Kidney (tissue), 14 donors: ENCODE data around the gene SCAI. TPM values are rescaled to one million over a fixed set of nuclear protein-coding genes. Genes with fewer than 3 reads are reported as not detected.

Experiments
- DNase-seq, 5 donors: peaks; one replicate each; pipeline ENCODE4 v3.0.0-alpha.2; 2013 to 2020
- FAIRE-seq: peaks from 2 replicates; lab custom pipeline; 2012; peaks lifted over from hg19 to GRCh38; lab: Jason Lieb, UNC
- H3K27ac ChIP-seq, 2 donors: one replicate each; pipeline ENCODE4 v1.7.0; 2013; ENCODE audit warnings: low read depth in 2 of 2, low read length in 2 of 2, inconsistent platforms in 1 of 2
- H3K27me3 ChIP-seq: one replicate; pipeline ENCODE4 v1.7.1; 2013; ENCODE audit warnings: low read length, inconsistent platforms; ENCODE audit not compliant: control insufficient read depth, insufficient read depth
- H3K36me3 ChIP-seq, 3 donors: one replicate each; pipeline versions ENCODE4 v1.7.0 to v1.7.1; 2013; ENCODE audit warnings: low read length in 3 of 3, control low read depth in 1 of 3, inconsistent platforms in 1 of 3; ENCODE audit not compliant: insufficient read depth in 3 of 3, control insufficient read depth in 2 of 3
- H3K4me1 ChIP-seq, 3 donors: one replicate each; pipeline versions ENCODE4 v1.7.0 to v1.7.1; 2013; ENCODE audit warnings: low read length in 3 of 3, inconsistent platforms in 1 of 3, low read depth in 1 of 3; ENCODE audit not compliant: control insufficient read depth in 2 of 3, insufficient read depth in 2 of 3
- H3K4me3 ChIP-seq, 3 donors: one replicate each; pipeline versions ENCODE4 v1.7.0 to v1.8.1; 2013; ENCODE audit warnings: low read length in 3 of 3, control low read depth in 1 of 3, inconsistent platforms in 1 of 3
- H3K9ac ChIP-seq, 3 donors: one replicate each; pipeline versions ENCODE4 v1.7.0 to v1.7.1; 2013; ENCODE audit warnings: low read length in 3 of 3, control low read depth in 1 of 3, inconsistent platforms in 1 of 3
- H3K9me3 ChIP-seq, 3 donors: one replicate each; pipeline versions ENCODE4 v1.7.0 to v1.7.1; 2013; ENCODE audit warnings: low read length in 3 of 3, control low read depth in 1 of 3, inconsistent platforms in 1 of 3; ENCODE audit not compliant: control insufficient read depth in 2 of 3, insufficient read depth in 1 of 3
- intact Hi-C: fragments of 100-400 bp; cut with DNase I; formaldehyde crosslinking; loops from one replicate; pipeline ENCODE4 v1.11.1; 2022
- polyA plus RNA-seq: library from polyadenylated mRNA; stranded (reverse); fragments of 350-450 nt; fragmentation: Illumina TruSeq; extraction: RNeasy Lipid Tissue Mini Kit (QIAGEN cat#74804); gene quantifications from one replicate; pipeline ENCODE4 v1.2.3, GENCODE V29; 2014; ENCODE audit warnings: low read depth, low replicate concordance; ENCODE audit not compliant: insufficient read depth
- total RNA-seq: library from RNA; stranded (reverse); fragmentation: NEBNext Ultra II Directional; extraction: Animal tissue kit (Norgen Biotek cat#: 25700); gene quantifications from one replicate; pipeline ENCODE4 v1.2.1, GENCODE V29; 2021
- TF ChIP-seq, protein P1 (sequence below): IDR thresholded peaks from 3 replicates; pipeline ENCODE4 v1.5.1; 2012; ENCODE audit warnings: mild to moderate bottlenecking, moderate library complexity, borderline replicate concordance; ENCODE audit not compliant: insufficient read depth; ENCODE audit errors: extremely low read depth
- donor health status: control.
- donor health status: control.
- donor health status: control.
- donor health status: control.
- donor health status: control.
- donor health status: DM: yes; HTN: yes; CAD: no.
- donor health status: Normal renal cell carcinoma (clear cell type).

Gene SCAI
- total and polyA plus RNA-seq, 2 donors from 2014 or later, result 1.4 to 6.9 TPM

DNA sequence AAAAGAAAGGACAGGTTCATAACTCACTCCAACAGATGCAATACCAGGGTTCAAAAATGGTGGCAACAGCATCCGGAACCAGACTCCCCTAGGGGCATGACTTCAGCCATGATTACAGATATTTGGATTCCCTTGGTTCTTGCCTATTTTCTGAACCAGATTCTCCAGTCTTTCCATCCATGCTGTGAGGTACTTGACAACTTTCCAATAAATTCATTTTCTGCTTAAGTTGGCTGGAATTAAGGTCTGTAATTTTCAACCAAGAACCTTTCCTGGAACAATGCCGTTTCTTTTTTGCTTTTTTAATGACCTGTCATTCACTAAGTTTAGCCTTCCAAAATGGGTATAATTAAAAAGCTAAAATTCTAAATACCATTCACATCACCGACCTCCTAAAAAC lies 52.2 kb downstream of the SCAI start:
- H3K4me1 ChIP-seq, result no peaks in the 10 kb centered on the region
- DNase-seq (no peak), FAIRE-seq (no peak)
- intact Hi-C loops, result no loop called here
- no peaks in the 10 kb centered on the region for H3K36me3 ChIP-seq
- H3K4me3 ChIP-seq, result no peak overlapping the region
- H3K9me3 ChIP-seq, result no peaks in the 10 kb centered on the region
- H3K27ac ChIP-seq, result no peak overlapping the region
- no peaks in the 10 kb centered on the region for H3K27me3 ChIP-seq
- no peak overlapping the region for H3K9ac ChIP-seq
- TF ChIP-seq, protein P1, sequence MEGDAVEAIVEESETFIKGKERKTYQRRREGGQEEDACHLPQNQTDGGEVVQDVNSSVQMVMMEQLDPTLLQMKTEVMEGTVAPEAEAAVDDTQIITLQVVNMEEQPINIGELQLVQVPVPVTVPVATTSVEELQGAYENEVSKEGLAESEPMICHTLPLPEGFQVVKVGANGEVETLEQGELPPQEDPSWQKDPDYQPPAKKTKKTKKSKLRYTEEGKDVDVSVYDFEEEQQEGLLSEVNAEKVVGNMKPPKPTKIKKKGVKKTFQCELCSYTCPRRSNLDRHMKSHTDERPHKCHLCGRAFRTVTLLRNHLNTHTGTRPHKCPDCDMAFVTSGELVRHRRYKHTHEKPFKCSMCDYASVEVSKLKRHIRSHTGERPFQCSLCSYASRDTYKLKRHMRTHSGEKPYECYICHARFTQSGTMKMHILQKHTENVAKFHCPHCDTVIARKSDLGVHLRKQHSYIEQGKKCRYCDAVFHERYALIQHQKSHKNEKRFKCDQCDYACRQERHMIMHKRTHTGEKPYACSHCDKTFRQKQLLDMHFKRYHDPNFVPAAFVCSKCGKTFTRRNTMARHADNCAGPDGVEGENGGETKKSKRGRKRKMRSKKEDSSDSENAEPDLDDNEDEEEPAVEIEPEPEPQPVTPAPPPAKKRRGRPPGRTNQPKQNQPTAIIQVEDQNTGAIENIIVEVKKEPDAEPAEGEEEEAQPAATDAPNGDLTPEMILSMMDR, result no peak

DNA sequence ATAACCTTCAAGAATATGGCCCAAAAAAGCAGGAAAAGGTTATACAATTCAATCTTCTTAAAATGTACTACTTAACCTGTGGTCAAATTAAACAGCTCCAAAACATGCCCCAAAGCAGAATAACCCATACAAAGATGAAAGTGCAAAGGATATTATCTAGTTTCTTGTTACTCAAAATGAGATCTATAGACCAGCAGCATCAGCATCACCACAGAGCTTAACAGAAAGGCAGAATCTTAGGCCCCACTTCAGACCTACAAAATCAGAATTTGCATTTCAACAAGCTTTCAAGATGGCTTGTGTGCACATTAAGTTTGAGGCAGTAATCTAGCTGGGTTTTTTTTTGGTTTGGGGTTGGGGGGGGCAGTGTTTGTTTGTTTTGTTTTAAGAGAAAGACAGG lies 54.0 kb downstream of the SCAI start:
- H3K4me1 ChIP-seq, result no peaks in the 10 kb centered on the region

DNA sequence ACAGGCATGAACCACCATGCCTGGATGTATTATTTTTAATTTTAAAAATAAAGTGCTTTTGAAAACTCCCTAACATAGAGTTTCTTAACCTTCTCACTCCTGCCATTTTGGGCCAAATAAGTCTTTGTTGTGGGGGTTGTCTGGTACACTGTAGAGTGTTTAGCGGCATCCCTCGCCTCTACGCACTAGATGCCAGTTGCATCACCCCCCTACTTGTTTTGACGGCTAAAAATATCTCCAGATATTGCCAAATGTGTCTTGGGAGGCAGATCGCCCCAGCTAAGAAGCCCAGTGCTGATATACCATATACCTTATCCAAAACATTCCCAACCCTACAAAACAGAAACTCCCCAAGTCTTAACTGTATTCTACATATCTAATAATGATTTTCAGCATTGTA lies 54.6 kb downstream of the SCAI start:
- intact Hi-C loops, result no loop called here
- Histone ChIP-seq H3K9ac (no peak overlapping the region), H3K4me1 (no peaks in the 10 kb centered on the region), H3K27me3 (no peaks in the 10 kb centered on the region), H3K9me3 (no peaks in the 10 kb centered on the region), H3K36me3 (no peaks in the 10 kb centered on the region), H3K27ac (no peak overlapping the region), H3K4me3 (no peak overlapping the region)
- DNase-seq, result no peak
- TF ChIP-seq, protein P1, result no peak
- FAIRE-seq, result no peak

More for the DNA sequence above, 54.0 kb downstream of the SCAI start:
- DNase-seq, result no peak
- intact Hi-C loops, result no loop called here
- H3K9ac ChIP-seq, result no peak overlapping the region
- H3K27me3 ChIP-seq, result no peaks in the 10 kb centered on the region
- no peaks in the 10 kb centered on the region for H3K9me3 ChIP-seq
- FAIRE-seq, result no peak
- no peak overlapping the region for H3K4me3 ChIP-seq
- no peak overlapping the region for H3K27ac ChIP-seq
- no peaks in the 10 kb centered on the region for H3K36me3 ChIP-seq
- TF ChIP-seq, protein P1, result no peak
